ENCODE measurements around the gene COPS6. TPM values are rescaled to one million over a fixed set of nuclear protein-coding genes. Genes with fewer than 3 reads are reported as not detected.

The COPS6 gene
- total and polyA plus RNA-seq, 10 donors = 47.0 to 89.6 (median 76.3) TPM

- 54 to 72% (median 64%) methylated on average over 7 to 8 of the region's 8 CpGs for WGBS, 5 donors
- intact Hi-C loops (cut with DNase I; ENCODE audit: low total_unique reads) = no loop called here
- Histone ChIP-seq H3K9me3 (no peaks in the 10 kb centered on the region), H3K27ac (no peak overlapping the region), H3K36me3 (peaks cover 10 to 82% (median 79%) of the 10 kb centered on the region in 6 donors), H3K4me3 (no peak overlapping the region), H3K27me3 (replicated peaks in 1 of 7) (no peaks in the 10 kb centered on the region), H3K4me1 (peaks cover 14 to 61% (median 22%) of the 10 kb centered on the region in 6 donors)
- TF ChIP-seq POLR2A (IDR thresholded peaks at IDR 0.05) (no peak), POLR2AphosphoS5 (IDR thresholded peaks at IDR 0.05) (no peak)
- TF ChIP-seq, protein P1, sequence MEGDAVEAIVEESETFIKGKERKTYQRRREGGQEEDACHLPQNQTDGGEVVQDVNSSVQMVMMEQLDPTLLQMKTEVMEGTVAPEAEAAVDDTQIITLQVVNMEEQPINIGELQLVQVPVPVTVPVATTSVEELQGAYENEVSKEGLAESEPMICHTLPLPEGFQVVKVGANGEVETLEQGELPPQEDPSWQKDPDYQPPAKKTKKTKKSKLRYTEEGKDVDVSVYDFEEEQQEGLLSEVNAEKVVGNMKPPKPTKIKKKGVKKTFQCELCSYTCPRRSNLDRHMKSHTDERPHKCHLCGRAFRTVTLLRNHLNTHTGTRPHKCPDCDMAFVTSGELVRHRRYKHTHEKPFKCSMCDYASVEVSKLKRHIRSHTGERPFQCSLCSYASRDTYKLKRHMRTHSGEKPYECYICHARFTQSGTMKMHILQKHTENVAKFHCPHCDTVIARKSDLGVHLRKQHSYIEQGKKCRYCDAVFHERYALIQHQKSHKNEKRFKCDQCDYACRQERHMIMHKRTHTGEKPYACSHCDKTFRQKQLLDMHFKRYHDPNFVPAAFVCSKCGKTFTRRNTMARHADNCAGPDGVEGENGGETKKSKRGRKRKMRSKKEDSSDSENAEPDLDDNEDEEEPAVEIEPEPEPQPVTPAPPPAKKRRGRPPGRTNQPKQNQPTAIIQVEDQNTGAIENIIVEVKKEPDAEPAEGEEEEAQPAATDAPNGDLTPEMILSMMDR (IDR thresholded peaks at IDR 0.05 in 8 of 11, conservative IDR thresholded peaks at IDR 0.05 in 3 of 11) = no peak
- DNase-seq = no peak
These were observed 4.3 kb downstream of the COPS6 start for GRCh38 chr7:100093054-100093453.

GRCh38 chr7:100093498-100093897 is 4.7 kb downstream of the COPS6 start:
- Histone ChIP-seq H3K4me1 (peaks cover 9 to 61% (median 19%) of the 10 kb centered on the region in 6 donors), H3K27me3 (replicated peaks in 1 of 7) (no peaks in the 10 kb centered on the region), H3K36me3 (peaks cover 10 to 86% (median 83%) of the 10 kb centered on the region in 6 donors), H3K4me3 (no peak overlapping the region), H3K27ac (no peak overlapping the region), H3K9me3 (no peaks in the 10 kb centered on the region)
- TF ChIP-seq POLR2A (IDR thresholded peaks at IDR 0.05) (no peak), POLR2AphosphoS5 (IDR thresholded peaks at IDR 0.05) (peak in 1 of 3 donors; percentile 33)
- DNase-seq = no peak
- 58 to 86% (median 77%) methylated on average over 9 to 13 of the region's 13 CpGs for WGBS, 5 donors
- intact Hi-C loops (cut with DNase I; ENCODE audit: low total_unique reads) = no loop called here

GRCh38 chr7:100093925-100094486 is 5.2 kb downstream of the COPS6 start:
- Histone ChIP-seq H3K9me3 (no peaks in the 10 kb centered on the region), H3K27me3 (replicated peaks in 1 of 7) (no peaks in the 10 kb centered on the region), H3K27ac (no peak overlapping the region), H3K36me3 (peaks cover 10 to 92% (median 88%) of the 10 kb centered on the region in 6 donors), H3K4me1 (peaks cover 11 to 63% (median 21%) of the 10 kb centered on the region in 6 donors), H3K4me3 (no peak overlapping the region)
- intact Hi-C loops (cut with DNase I; ENCODE audit: low total_unique reads) = no loop called here
- WGBS, 5 donors = 88 to 92% (median 92%) methylated on average over 15 to 16 of the region's 16 CpGs
- TF ChIP-seq POLR2AphosphoS5 (IDR thresholded peaks at IDR 0.05) = peak; percentile 24 to 58 (median 48)
- TF ChIP-seq, protein P1 (IDR thresholded peaks at IDR 0.05 in 8 of 11, conservative IDR thresholded peaks at IDR 0.05 in 3 of 11) = no peak
- TF ChIP-seq POLR2A (IDR thresholded peaks at IDR 0.05) = no peak
- no peak for DNase-seq

DNA sequence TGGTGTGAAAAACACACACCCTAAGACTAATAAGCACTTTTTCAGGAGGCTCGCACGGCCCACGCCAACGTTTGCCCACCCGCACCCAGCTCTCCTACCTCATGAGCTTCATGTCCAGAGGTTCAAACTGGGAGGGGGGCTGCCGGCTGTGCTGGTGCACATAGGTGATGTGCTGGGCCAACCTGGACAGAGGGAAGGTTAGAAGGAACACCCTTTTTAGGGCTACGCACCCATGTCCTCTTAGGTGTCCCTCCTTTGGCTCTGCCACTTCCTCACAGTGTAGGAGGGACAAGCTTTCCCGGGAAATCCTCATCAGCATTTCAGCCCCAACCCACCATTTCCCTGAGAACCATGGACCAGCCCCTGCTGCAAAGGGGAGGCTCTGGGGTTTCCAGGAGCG is 6.5 kb downstream of the COPS6 start:
- Histone ChIP-seq H3K4me3 (no peak overlapping the region), H3K36me3 (peaks cover 10 to 95% (median 91%) of the 10 kb centered on the region in 6 donors), H3K9me3 (no peaks in the 10 kb centered on the region), H3K27me3 (replicated peaks in 1 of 7) (no peaks in the 10 kb centered on the region), H3K27ac (no peak overlapping the region), H3K4me1 (peaks cover 13 to 63% (median 21%) of the 10 kb centered on the region in 6 donors)
- 72 to 91% (median 89%) methylated on average over 9 of the region's 9 CpGs for WGBS, 5 donors
- DNase-seq = no peak
- TF ChIP-seq POLR2AphosphoS5 (IDR thresholded peaks at IDR 0.05) = no peak
- intact Hi-C loops (cut with DNase I; ENCODE audit: low total_unique reads) = no loop called here

DNA sequence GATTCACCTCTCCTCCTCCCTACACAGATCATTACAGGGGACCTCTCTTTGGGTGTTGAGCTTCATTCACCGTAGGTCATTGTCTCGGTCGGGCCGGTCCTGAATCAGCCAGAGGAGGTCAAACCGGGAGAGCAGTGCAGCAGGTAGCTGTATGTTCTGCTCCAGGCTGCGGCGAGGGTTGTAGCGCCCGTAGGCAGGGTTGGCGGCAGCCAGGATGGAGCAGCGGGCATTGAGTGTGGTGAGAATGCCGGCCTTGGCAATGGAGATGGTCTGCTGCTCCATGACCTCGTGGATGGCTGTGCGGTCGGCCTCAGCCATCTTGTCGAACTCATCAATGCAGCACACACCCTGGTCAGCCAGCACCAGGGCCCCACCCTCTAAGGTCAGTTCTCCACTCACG is 6.9 kb downstream of the COPS6 start:
- peaks cover 13 to 59% (median 19%) of the 10 kb centered on the region in 6 donors for H3K4me1 ChIP-seq
- H3K9me3 ChIP-seq = no peaks in the 10 kb centered on the region
- H3K27me3 ChIP-seq (replicated peaks in 1 of 7) = no peaks in the 10 kb centered on the region
- TF ChIP-seq POLR2AphosphoS5 (IDR thresholded peaks at IDR 0.05) = peak in 1 of 3 donors; percentile 20
- no peak for TF ChIP-seq POLR2A (IDR thresholded peaks at IDR 0.05)
- H3K27ac ChIP-seq = no peak overlapping the region
- peaks cover 10 to 91% (median 87%) of the 10 kb centered on the region in 6 donors for H3K36me3 ChIP-seq
- H3K4me3 ChIP-seq = no peak overlapping the region
- 88 to 96% (median 95%) methylated on average over 17 of the region's 17 CpGs for WGBS, 5 donors
- intact Hi-C loops (cut with DNase I; ENCODE audit: low total_unique reads) = no loop called here
- DNase-seq = no peak
